ENCODE measurements around the gene TBKBP1. TPM values are rescaled to one million over a fixed set of nuclear protein-coding genes. Genes with fewer than 3 reads are reported as not detected.

TBKBP1 gene
- total and polyA plus RNA-seq, 12 donors, result 8.4 to 27.9 (median 12.6) TPM

DNA sequence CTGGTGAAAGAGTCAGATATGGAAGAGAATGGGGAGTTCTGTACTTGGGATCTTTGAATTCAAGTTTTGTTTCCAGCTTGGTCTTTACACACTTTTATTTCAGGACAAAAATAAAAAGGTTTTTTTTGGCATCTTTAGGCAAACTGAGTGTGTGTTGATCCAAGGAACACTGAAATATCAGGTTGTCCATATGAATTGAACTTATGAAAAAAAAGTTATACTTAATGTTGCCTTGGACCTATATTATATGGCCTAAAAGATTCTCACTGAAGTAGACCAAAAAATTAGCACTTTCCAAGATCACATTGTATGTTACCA, 29.4 kb upstream of the TBKBP1 start:
- TF ChIP-seq, protein P1, sequence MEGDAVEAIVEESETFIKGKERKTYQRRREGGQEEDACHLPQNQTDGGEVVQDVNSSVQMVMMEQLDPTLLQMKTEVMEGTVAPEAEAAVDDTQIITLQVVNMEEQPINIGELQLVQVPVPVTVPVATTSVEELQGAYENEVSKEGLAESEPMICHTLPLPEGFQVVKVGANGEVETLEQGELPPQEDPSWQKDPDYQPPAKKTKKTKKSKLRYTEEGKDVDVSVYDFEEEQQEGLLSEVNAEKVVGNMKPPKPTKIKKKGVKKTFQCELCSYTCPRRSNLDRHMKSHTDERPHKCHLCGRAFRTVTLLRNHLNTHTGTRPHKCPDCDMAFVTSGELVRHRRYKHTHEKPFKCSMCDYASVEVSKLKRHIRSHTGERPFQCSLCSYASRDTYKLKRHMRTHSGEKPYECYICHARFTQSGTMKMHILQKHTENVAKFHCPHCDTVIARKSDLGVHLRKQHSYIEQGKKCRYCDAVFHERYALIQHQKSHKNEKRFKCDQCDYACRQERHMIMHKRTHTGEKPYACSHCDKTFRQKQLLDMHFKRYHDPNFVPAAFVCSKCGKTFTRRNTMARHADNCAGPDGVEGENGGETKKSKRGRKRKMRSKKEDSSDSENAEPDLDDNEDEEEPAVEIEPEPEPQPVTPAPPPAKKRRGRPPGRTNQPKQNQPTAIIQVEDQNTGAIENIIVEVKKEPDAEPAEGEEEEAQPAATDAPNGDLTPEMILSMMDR (IDR thresholded peaks at IDR 0.05), result peak in 3 of 9 donors; percentile 1 to 21 (median 5)
- H3K4me1 ChIP-seq, result peaks cover 0 to 15% (median 0%) of the 10 kb centered on the region in 9 donors
- peak overlapping the region in 1 of 10 donors; percentile 41 for H3K27ac ChIP-seq
- H3K9me3 ChIP-seq, result no peaks in the 10 kb centered on the region
- H3K4me3 ChIP-seq, result no peak overlapping the region
- no peaks in the 10 kb centered on the region for H3K27me3 ChIP-seq
- intact Hi-C loops (cut with DNase I), result loop anchor here in 4 of 10 donors (5.0 to 10.0 kb wide), 3 partner anchors 130 to 140 kb away; no protein-coding TSS in a partner anchor
- peaks cover 0 to 99% (median 83%) of the 10 kb centered on the region in 9 donors for H3K36me3 ChIP-seq
- ATAC-seq (no peak), DNase-seq (no peak)

- Histone ChIP-seq H3K4me1 (peaks cover 0 to 15% (median 0%) of the 10 kb centered on the region in 9 donors), H3K36me3 (peaks cover 0 to 99% (median 86%) of the 10 kb centered on the region in 9 donors), H3K4me3 (no peak overlapping the region), H3K9me3 (no peaks in the 10 kb centered on the region), H3K27ac (peak overlapping the region in 1 of 10 donors; percentile 72), H3K27me3 (no peaks in the 10 kb centered on the region)
- 82 to 86% methylated on average over 3 of the region's 3 CpGs for WGBS, 2 donors
- TF ChIP-seq, protein P1 (IDR thresholded peaks at IDR 0.05), result no peak
- intact Hi-C loops (cut with DNase I), result loop anchor here in 4 of 10 donors (5.0 to 10.0 kb wide), 3 partner anchors 127 to 139 kb away; no protein-coding TSS in a partner anchor
- ATAC-seq (no peak), DNase-seq (no peak)
Observed at GRCh38 chr17:47665655-47666054, 28.3 kb upstream of the TBKBP1 start.

GRCh38 chr17:47669081-47669480, 24.9 kb upstream of the TBKBP1 start:
- no peak for DNase-seq
- TF ChIP-seq, protein P1 (IDR thresholded peaks at IDR 0.05), result no peak
- H3K4me3 ChIP-seq, result no peak overlapping the region
- H3K27me3 ChIP-seq, result no peaks in the 10 kb centered on the region
- WGBS, 2 donors, result 92% methylated on average over 4 of the region's 4 CpGs
- peaks cover 3 to 99% (median 94%) of the 10 kb centered on the region in 9 donors for H3K36me3 ChIP-seq
- ATAC-seq, result no peak
- peaks cover 0 to 14% (median 0%) of the 10 kb centered on the region in 9 donors for H3K4me1 ChIP-seq
- intact Hi-C loops (cut with DNase I), result loop anchor here in 4 of 10 donors (5.0 to 10.0 kb wide), 3 partner anchors 123 to 136 kb away; no protein-coding TSS in a partner anchor
- no peaks in the 10 kb centered on the region for H3K9me3 ChIP-seq
- H3K27ac ChIP-seq, result peak overlapping the region in 1 of 10 donors; percentile 76

GRCh38 chr17:47670064-47670463, 23.9 kb upstream of the TBKBP1 start:
- no peak overlapping the region for H3K4me3 ChIP-seq
- H3K27ac ChIP-seq, result peak overlapping the region in 1 of 10 donors; percentile 76
- no peaks in the 10 kb centered on the region for H3K27me3 ChIP-seq
- no peak for DNase-seq
- intact Hi-C loops (cut with DNase I), result loop anchor here in 2 of 10 donors (10.0 kb wide), 2 partner anchors 65 to 125 kb away; partner anchors contain the start of gene TBX21 (in 1 of the 2)
- peaks cover 0 to 14% (median 0%) of the 10 kb centered on the region in 9 donors for H3K4me1 ChIP-seq
- 29 to 31% methylated on average over 1 of the region's 1 CpG for WGBS, 2 donors
- no peaks in the 10 kb centered on the region for H3K9me3 ChIP-seq
- peaks cover 3 to 99% (median 95%) of the 10 kb centered on the region in 9 donors for H3K36me3 ChIP-seq
- ATAC-seq, result no peak
- TF ChIP-seq, protein P1 (IDR thresholded peaks at IDR 0.05), result no peak
